NT2/D1 (cell line): ENCODE results near the gene FBXL7.

ENCODE experiments used
- DNase-seq: peaks from one replicate; pipeline ENCODE4 v3.0.0-alpha.2; 2011; ENCODE audit warnings: low read depth, low spot score
- H3K27me3 ChIP-seq: 2 replicates; pipeline ENCODE4 v1.6.0; 2011; ENCODE audit warnings: mild to moderate bottlenecking; ENCODE audit not compliant: insufficient read length, insufficient read depth
- H3K36me3 ChIP-seq: 2 replicates; pipeline ENCODE4 v1.6.1; 2011; ENCODE audit warnings: mild to moderate bottlenecking, low read length, mixed read lengths; ENCODE audit not compliant: insufficient read depth, insufficient read length
- H3K4me1 ChIP-seq: 2 replicates; pipeline ENCODE4 v1.5.1; 2011; ENCODE audit not compliant: insufficient read depth, insufficient read length
- H3K4me3 ChIP-seq: 2 replicates; pipeline ENCODE4 v1.5.1; 2011; ENCODE audit warnings: low read depth; ENCODE audit not compliant: insufficient read length
- H3K9ac ChIP-seq: 2 replicates; pipeline ENCODE4 v1.6.0; 2011; ENCODE audit warnings: low read depth; ENCODE audit not compliant: insufficient read length
- H3K9me3 ChIP-seq: 2 replicates; pipeline ENCODE4 v1.5.1; 2011; ENCODE audit warnings: mild to moderate bottlenecking, low read length; ENCODE audit not compliant: insufficient read depth
- SUZ12 ChIP-seq: IDR thresholded peaks from 2 replicates; pipeline ENCODE4 v1.6.1; 2011; ENCODE audit not compliant: insufficient read length, insufficient read depth; ENCODE audit errors: extremely low read depth
- YY1 ChIP-seq: IDR thresholded peaks from 2 replicates; pipeline ENCODE4 v1.6.1; 2011; ENCODE audit not compliant: insufficient read length, insufficient read depth
- ZNF274 ChIP-seq: IDR thresholded peaks from 2 replicates; pipeline ENCODE4 v1.6.1; 2011; ENCODE audit warnings: mild to moderate bottlenecking, low read depth, low read length

FBXL7 gene

DNA sequence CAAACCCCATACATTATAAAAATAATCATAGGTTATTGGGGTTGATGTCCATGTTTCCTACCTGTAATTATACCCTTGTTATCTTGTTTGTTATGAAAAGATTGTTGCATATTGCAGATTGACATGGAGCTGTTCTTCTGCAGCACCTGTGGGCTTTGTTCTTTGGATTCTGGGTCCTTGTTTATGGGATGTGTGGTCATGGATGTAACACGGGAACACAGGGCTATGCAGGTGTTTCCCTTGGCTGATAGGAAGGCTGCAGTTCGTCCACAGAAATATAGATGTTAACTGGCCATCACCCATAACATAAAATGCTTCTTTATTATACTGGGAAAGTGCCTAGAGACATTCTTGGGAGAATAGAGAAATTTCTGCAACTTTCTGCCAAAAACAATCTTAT lies 77.9 kb downstream of the FBXL7 start:
- no peaks in the 10 kb centered on the region for H3K9me3 ChIP-seq
- no peaks in the 10 kb centered on the region for H3K27me3 ChIP-seq
- H3K4me1 ChIP-seq = no peaks in the 10 kb centered on the region
- no peaks in the 10 kb centered on the region for H3K36me3 ChIP-seq
- no peak overlapping the region for H3K4me3 ChIP-seq
- TF ChIP-seq ZNF274 = no peak
- TF ChIP-seq SUZ12 = no peak
- TF ChIP-seq YY1 = no peak
- no peak for DNase-seq
- no peak overlapping the region for H3K9ac ChIP-seq

DNA sequence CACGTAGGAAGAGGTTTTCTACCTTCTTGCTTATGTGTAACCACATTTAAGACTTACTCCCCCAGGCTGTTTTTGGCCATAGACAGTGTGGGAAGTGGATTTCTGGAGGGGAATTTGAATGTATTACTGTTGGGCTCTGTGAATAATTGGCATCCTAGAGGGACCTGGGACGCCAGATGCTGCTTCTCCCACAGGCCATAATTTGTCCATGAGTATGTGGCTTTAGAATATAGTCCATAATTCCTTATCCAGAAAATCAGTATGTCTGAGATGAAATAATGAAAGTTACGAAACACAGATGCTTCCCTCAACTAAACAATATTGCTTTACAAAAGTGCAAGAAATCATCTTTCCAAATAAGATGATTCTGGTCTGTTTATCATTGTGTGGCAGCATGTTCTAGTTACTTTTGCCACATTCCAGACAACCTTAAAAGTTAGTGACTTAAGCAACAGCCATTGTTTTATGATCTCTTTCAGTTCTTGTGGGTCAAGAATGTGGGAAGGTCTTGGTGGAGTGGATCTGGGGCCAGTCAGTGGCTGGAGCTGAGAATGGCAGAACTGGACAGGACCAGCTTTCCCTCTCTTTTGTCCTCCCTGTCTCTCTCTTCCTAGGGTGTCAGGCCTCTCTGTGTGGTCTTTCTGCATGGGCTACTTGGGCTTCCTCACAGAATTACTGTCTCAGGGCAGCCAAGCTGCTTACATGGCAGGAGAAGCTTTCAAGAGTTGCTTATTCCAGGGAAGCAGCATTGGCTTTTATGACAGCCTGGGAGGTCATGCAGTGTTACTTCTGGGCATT lies 79.4 kb downstream of the FBXL7 start:
- DNase-seq = no peak
- no peaks in the 10 kb centered on the region for H3K27me3 ChIP-seq
- H3K9me3 ChIP-seq = peaks cover 4% of the 10 kb centered on the region; the same call in 1 of the 2 replicates
- H3K36me3 ChIP-seq = no peaks in the 10 kb centered on the region
- no peak overlapping the region for H3K4me3 ChIP-seq
- no peaks in the 10 kb centered on the region for H3K4me1 ChIP-seq
- H3K9ac ChIP-seq = no peak overlapping the region
- TF ChIP-seq SUZ12 (no peak), YY1 (no peak), ZNF274 (no peak)

DNA sequence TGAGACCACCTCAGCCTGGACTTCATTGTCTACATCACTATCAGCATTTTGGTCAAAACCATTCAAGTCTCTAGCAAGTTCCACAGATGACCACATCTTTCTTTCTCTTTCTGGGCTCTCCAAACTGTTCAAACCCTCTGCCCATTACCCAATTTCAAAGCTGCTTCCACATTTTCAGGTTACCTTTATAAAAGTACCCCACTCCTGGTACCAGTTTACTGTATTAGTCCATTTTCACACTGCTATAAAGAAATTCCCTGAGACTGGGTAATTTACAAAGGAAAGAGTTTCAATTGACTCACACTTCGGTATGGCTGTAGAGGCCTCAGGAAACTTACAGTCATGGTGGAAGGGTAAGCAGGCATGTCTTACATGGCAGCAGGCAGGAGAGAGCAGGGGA lies 84.5 kb downstream of the FBXL7 start:
- no peak for DNase-seq
- Histone ChIP-seq H3K9ac (no peak overlapping the region), H3K4me3 (no peak overlapping the region), H3K27me3 (no peaks in the 10 kb centered on the region), H3K36me3 (no peaks in the 10 kb centered on the region), H3K4me1 (no peaks in the 10 kb centered on the region), H3K9me3 (peaks cover 4% of the 10 kb centered on the region; the same call in 1 of the 2 replicates)
- TF ChIP-seq ZNF274 (no peak), YY1 (no peak), SUZ12 (no peak)

GRCh38 chr5:15585128-15585527 lies 85.1 kb downstream of the FBXL7 start:
- no peaks in the 10 kb centered on the region for H3K36me3 ChIP-seq

GRCh38 chr5:15585841-15586591 lies 86.0 kb downstream of the FBXL7 start:
- Histone ChIP-seq H3K36me3 (no peaks in the 10 kb centered on the region), H3K4me1 (no peaks in the 10 kb centered on the region), H3K4me3 (no peak overlapping the region), H3K9ac (no peak overlapping the region), H3K27me3 (no peaks in the 10 kb centered on the region), H3K9me3 (peaks cover 4% of the 10 kb centered on the region; the same call in 1 of the 2 replicates)
- TF ChIP-seq YY1 = no peak
- TF ChIP-seq SUZ12 = no peak
- no peak for TF ChIP-seq ZNF274
- DNase-seq = no peak

More at GRCh38 chr5:15585128-15585527, 85.1 kb downstream of the FBXL7 start:
- Histone ChIP-seq H3K4me3 (no peak overlapping the region), H3K9ac (no peak overlapping the region), H3K9me3 (peaks cover 4% of the 10 kb centered on the region; the same call in 1 of the 2 replicates), H3K4me1 (no peaks in the 10 kb centered on the region), H3K27me3 (no peaks in the 10 kb centered on the region)
- TF ChIP-seq YY1 (no peak), ZNF274 (no peak), SUZ12 (no peak)
- no peak for DNase-seq

- Histone ChIP-seq H3K9ac (no peak overlapping the region), H3K27me3 (no peaks in the 10 kb centered on the region), H3K4me1 (no peaks in the 10 kb centered on the region), H3K4me3 (no peak overlapping the region), H3K9me3 (peaks cover 4% of the 10 kb centered on the region; the same call in 1 of the 2 replicates), H3K36me3 (no peaks in the 10 kb centered on the region)
- TF ChIP-seq ZNF274 = no peak
- no peak for TF ChIP-seq YY1
- no peak for DNase-seq
These were observed 87.9 kb downstream of the FBXL7 start for GRCh38 chr5:15587916-15588315.

DNA sequence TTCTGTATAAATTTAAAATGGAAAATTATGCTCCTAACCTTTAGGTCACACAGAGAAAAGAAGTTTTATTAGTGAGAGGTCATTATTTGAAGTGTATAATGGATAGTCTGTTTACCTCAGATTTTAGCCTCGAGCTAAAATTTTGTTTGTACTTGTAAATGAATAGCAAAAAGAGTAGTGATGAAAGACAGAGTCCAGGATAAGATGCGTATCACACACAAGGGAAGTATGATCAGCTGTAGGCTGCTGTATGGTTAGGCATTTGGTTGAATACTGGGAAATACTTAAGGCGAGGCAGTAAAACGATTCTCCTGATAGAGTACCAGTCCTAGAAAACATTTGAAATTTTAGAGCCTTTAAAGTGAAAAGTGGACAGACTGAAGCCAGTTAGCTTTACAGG lies 92.7 kb downstream of the FBXL7 start:
- TF ChIP-seq ZNF274 (no peak), YY1 (no peak), SUZ12 (no peak)
- Histone ChIP-seq H3K4me1 (no peaks in the 10 kb centered on the region), H3K36me3 (no peaks in the 10 kb centered on the region), H3K9ac (no peak overlapping the region), H3K9me3 (no peaks in the 10 kb centered on the region), H3K4me3 (no peak overlapping the region), H3K27me3 (no peaks in the 10 kb centered on the region)
- DNase-seq = no peak
